ENCODE measurements around the gene BICDL1. TPM values are rescaled to one million over a fixed set of nuclear protein-coding genes. Genes with fewer than 3 reads are reported as not detected.

The BICDL1 gene
- total RNA-seq, 1 experiment from 2014 or later: 18.2 TPM

GRCh38 chr12:119942386-119942785 is 46.6 kb upstream of the BICDL1 start:
- CTCF ChIA-PET: no interaction called here

More at GRCh38 chr12:119942386-119942785, 46.6 kb upstream of the BICDL1 start:
- ChIA-PET RAD21 (ENCODE audit: low non-redundant PET in 1 of 2, low total read pairs in 2 of 2, uncharacterized antibody in 2 of 2, unreplicated experiment in 2 of 2) (no interaction called here), POLR2A (no interaction called here)
- Histone ChIP-seq H4K20me1 (ENCODE audit: insufficient read depth) (no peaks in the 10 kb centered on the region), H3K4me2 (ENCODE audit: low read length) (no peak overlapping the region), H3K4me1 (ENCODE audit: control insufficient read depth in 1 of 2, insufficient read depth in 2 of 2, low read length in 2 of 2) (peaks cover 13 to 19% of the 10 kb centered on the region in 2 experiments), H3K9ac (ENCODE audit: low read length) (no peak overlapping the region), H3K9me3 (ENCODE audit: control insufficient read depth in 1 of 2, insufficient read depth in 1 of 2, low read depth in 1 of 2, low read length in 2 of 2) (no peaks in the 10 kb centered on the region), H2AFZ (ENCODE audit: low read depth, low read length, poor library complexity, severe bottlenecking) (no peak overlapping the region), H3K79me2 (ENCODE audit: insufficient read depth, low read length) (no peaks in the 10 kb centered on the region), H3K4me3 (replicated peaks in 1 of 2; ENCODE audit: low read depth in 1 of 2, low read length in 2 of 2) (no peak overlapping the region), H3K27ac (ENCODE audit: low read depth, low read length) (no peak overlapping the region), H3K36me3 (ENCODE audit: control insufficient read depth in 1 of 2, insufficient read depth in 2 of 2, low read length in 2 of 2) (no peaks in the 10 kb centered on the region), H3K27me3 (ENCODE audit: insufficient read depth, low read length) (peaks cover 9% of the 10 kb centered on the region; the same call in 1 of the 2 replicates), H3K9me2 (ENCODE audit: insufficient read depth) (no peaks in the 10 kb centered on the region)
- DNase-seq (ENCODE audit: low read depth, low spot score): no peak
- intact Hi-C loops (cut with micrococcal nuclease): no loop called here
- no peak for ATAC-seq
- TF ChIP-seq POLR2AphosphoS5 (IDR thresholded peaks at IDR 0.05; ENCODE audit: low read depth, low read length): no peak
- no peak for TF ChIP-seq YY1 (IDR thresholded peaks at IDR 0.05; ENCODE audit: extremely low read depth, insufficient replicate concordance, low read depth, low read length)
- TF ChIP-seq REST (IDR thresholded peaks at IDR 0.05; ENCODE audit: low read depth): no peak
- no peak for TF ChIP-seq EZH2 (IDR thresholded peaks at IDR 0.05)
- no peak for TF ChIP-seq EGR1 (IDR thresholded peaks at IDR 0.05; ENCODE audit: low read depth)
- TF ChIP-seq CEBPB (IDR thresholded peaks at IDR 0.05; ENCODE audit: low read depth): no peak
- no peak for TF ChIP-seq ZNF274 (IDR thresholded peaks at IDR 0.05; ENCODE audit: low read depth, low read length)
- no peak for TF ChIP-seq SIN3A (IDR thresholded peaks at IDR 0.05; ENCODE audit: low read depth)
- TF ChIP-seq SP1 (IDR thresholded peaks at IDR 0.05; ENCODE audit: low read depth): no peak
- TF ChIP-seq FOSL1 (IDR thresholded peaks at IDR 0.05; ENCODE audit: low read depth): no peak
- no peak for TF ChIP-seq TCF7L2 (IDR thresholded peaks at IDR 0.05; ENCODE audit: borderline replicate concordance, extremely low read depth, insufficient read depth, insufficient read length)
- TF ChIP-seq ATF3 (IDR thresholded peaks at IDR 0.05): no peak
- BruUV-seq (replicated peaks): no TSS peak
